ENCODE data around the gene CD22.
"Not testable (repeated sequence)": the region's sequence is repeated elsewhere in the genome, so short reads cannot be mapped to it uniquely, and the experiment has no call there.

CD22 gene

DNA sequence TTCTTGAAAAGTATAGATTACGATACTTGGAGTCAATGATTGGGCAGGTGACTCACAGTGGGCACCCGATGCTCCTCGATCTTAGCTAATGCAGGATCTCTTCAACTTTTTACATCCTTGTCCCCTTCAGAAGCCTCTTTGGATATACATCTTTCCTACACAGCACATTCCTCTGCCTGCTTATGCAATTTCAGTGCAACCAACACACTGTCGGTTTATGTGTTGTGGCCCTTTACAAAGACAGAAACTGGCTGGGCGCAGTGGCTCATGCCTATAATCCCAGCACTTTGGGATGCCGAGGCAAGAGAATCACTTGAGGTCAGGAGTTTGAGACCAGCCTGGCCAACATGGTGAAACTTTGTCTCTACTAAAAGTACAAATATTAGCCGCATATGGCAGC lies 44.5 kb downstream of the CD22 start:
- TF ChIP-seq, protein P1, sequence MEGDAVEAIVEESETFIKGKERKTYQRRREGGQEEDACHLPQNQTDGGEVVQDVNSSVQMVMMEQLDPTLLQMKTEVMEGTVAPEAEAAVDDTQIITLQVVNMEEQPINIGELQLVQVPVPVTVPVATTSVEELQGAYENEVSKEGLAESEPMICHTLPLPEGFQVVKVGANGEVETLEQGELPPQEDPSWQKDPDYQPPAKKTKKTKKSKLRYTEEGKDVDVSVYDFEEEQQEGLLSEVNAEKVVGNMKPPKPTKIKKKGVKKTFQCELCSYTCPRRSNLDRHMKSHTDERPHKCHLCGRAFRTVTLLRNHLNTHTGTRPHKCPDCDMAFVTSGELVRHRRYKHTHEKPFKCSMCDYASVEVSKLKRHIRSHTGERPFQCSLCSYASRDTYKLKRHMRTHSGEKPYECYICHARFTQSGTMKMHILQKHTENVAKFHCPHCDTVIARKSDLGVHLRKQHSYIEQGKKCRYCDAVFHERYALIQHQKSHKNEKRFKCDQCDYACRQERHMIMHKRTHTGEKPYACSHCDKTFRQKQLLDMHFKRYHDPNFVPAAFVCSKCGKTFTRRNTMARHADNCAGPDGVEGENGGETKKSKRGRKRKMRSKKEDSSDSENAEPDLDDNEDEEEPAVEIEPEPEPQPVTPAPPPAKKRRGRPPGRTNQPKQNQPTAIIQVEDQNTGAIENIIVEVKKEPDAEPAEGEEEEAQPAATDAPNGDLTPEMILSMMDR (conservative IDR thresholded peaks at IDR 0.05; ENCODE audit: control insufficient read depth, insufficient read depth, low read depth, low read length), result no peak
- no peak for DNase-seq (ENCODE audit: low read depth)

DNA sequence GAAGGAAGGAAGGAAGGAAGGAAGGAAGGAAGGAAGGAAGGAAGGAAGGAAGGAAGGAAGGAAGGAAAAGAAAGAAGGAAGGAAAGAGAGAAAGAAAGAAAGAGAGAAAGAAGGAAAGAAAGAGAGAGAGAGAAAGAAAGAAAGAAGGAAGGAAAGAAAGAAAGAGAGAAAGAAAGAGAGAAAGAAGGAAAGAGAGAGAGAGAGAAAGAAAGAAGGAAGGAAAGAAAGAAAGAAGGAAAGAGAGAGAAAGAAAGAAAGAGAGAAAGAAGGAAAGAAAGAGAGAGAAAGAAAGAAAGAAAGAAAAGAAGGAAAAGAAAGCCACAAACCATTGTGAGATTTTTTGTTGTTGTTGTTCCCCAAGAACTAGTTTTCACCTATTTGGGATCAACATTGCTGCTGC lies 45.0 kb downstream of the CD22 start:
- H3K4me3 ChIP-seq (ENCODE audit: control insufficient read depth, low read depth, low read length); DNase-seq (ENCODE audit: low read depth): not testable (repeated sequence)

More for the DNA sequence above, 44.5 kb downstream of the CD22 start:
- H3K4me3 ChIP-seq (ENCODE audit: control insufficient read depth, low read depth, low read length), result no peak overlapping the region

DNA sequence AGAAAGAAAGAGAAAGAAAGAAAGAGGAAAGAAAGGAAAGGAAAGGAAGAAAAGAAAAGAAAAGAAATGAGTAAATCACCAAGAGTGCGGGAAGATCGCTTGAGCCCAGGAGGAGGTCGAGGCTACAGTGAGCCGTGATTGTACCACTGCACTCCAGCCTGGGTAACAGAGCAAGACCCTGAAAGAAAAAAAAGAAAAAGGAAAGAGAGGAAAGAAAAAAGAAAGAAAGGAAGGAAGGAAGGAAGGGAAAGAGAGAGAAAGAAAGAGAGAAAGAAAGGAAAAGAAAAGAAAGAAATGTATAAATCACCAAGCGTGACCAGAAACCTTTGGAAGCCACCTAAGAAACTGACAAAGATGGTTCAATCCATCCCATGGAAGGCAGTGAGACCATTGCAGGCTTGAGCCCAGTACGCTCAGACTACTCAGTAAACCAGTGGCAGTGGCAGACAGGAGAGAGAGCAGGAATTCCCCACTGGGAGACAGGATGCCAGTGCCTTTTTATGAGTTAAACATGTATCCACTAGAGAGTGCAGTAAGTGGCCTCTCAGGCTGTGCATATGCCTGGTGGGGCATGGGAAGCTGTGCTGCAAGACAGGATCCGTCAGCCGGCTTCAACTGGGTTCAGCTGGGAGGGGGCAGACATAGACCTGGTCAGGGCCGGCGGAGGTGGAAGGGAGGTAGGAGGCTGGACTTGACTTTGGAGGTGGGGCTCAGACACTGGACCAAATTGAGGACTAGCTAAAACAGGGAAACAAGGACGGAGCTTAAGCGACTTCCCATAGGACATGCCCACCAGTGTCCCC lies 46.7 kb downstream of the CD22 start:
- no peak for DNase-seq (ENCODE audit: low read depth)
- TF ChIP-seq, protein P1 (conservative IDR thresholded peaks at IDR 0.05; ENCODE audit: control insufficient read depth, insufficient read depth, low read depth, low read length), result no peak
- no peak overlapping the region for H3K4me3 ChIP-seq (ENCODE audit: control insufficient read depth, low read depth, low read length)

DNA sequence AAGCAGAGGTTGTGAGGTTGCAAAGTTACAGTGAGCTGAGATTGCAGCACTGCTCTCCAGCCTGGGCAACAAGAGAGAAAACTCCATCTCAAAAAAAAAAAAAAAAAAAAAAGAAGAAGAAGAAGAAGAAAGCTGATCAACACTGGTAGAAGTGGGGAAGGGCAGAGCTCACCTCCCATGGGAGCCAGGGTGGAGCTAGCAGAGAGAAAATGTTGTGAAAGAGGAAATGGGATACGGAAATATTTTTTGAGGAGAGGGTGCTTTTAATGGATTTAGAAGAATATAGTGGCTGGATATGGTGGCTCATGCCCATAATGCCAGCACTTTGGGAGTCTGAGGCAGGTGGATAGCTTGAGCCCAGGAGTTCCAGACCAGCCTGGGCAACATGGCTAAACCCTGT lies 48.7 kb downstream of the CD22 start:
- TF ChIP-seq, protein P1 (conservative IDR thresholded peaks at IDR 0.05; ENCODE audit: control insufficient read depth, insufficient read depth, low read depth, low read length), result no peak
- no peak for DNase-seq (ENCODE audit: low read depth)
- H3K4me3 ChIP-seq (ENCODE audit: control insufficient read depth, low read depth, low read length), result no peak overlapping the region

DNA sequence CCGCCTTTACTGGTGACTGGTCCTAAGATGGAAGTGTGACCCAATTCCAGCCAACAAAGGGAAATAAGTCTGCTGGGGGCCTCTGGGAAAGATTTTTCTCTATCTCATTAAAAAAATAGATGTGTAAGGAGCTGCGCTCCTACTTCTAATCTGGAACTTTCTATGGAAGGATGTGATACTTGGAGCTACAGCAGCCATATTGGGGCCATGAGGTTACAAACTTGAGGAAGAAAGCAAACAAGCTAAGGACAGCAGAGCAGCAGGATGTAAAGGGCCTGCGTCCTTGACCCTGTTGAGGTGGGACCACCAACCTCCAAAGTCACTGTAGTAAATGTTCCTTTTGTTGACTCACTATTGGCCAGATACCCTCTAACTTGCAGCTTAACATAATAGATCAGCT lies 49.4 kb downstream of the CD22 start:
- no peak for DNase-seq (ENCODE audit: low read depth)
- H3K4me3 ChIP-seq (ENCODE audit: control insufficient read depth, low read depth, low read length), result no peak overlapping the region
- TF ChIP-seq, protein P1 (conservative IDR thresholded peaks at IDR 0.05; ENCODE audit: control insufficient read depth, insufficient read depth, low read depth, low read length), result no peak

DNA sequence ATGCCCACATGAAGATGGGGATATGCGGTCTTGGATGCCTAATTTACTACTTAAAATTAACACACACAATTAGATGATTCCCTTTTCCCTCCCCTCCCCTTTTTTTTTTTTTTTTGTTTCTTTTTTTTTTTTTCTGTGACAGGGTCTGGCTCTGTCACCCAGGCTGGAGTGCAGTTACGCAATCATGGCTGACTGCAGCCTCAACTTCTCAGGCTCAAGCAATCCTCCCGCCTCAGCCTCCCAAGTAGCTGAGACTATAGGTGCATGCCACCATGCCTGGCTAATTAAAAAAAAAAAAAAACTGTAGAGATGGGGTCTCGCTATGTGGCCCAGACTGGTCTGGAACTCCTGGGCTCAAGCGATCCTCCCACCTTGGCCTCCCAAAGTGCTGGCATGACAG lies 50.6 kb downstream of the CD22 start:
- not testable (repeated sequence) for DNase-seq (ENCODE audit: low read depth); H3K4me3 ChIP-seq (ENCODE audit: control insufficient read depth, low read depth, low read length)

DNA sequence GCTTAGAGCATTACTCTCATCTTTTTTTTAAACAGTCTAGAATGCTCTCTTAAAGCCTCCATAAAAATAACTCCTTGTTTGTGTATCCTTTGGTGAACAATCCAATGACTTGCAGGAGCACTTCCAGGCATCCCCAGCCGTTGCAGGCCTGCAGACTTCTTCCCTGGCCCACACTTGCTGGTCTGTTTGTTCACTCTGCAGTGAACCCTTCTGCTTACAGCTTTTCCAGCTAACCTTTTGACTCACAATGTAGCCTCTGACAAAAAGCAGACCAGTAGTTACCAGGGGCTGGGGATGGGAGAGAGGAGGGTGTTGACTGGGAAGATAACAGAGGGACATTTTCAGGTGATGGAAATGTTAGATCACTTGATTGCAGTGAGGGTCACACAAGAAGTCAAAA lies 51.0 kb downstream of the CD22 start:
- TF ChIP-seq, protein P1 (conservative IDR thresholded peaks at IDR 0.05; ENCODE audit: control insufficient read depth, insufficient read depth, low read depth, low read length), result no peak
- no peak for DNase-seq (ENCODE audit: low read depth)
- H3K4me3 ChIP-seq (ENCODE audit: control insufficient read depth, low read depth, low read length), result no peak overlapping the region

All from fibroblast of mammary gland (primary cell).